IgD-negative memory B cell (primary cell): ENCODE results near the gene CISTR. TPM values are rescaled to one million over a fixed set of nuclear protein-coding genes. Genes with fewer than 3 reads are reported as not detected.
"Not testable (repeated sequence)": the region's sequence is repeated elsewhere in the genome, so short reads cannot be mapped to it uniquely, and the experiment has no call there.

ENCODE experiments used
- H3K27ac Mint-ChIP-seq, 3 donors: one replicate each; pipeline ENCODE4 v1.8.0; 2020 to 2022; ENCODE audit warnings: mild to moderate bottlenecking in 3 of 3, mixed read lengths in 3 of 3, moderate library complexity in 1 of 3
- H3K27me3 Mint-ChIP-seq: one replicate; pipeline ENCODE4 v1.8.0; 2021; ENCODE audit warnings: mixed read lengths
- H3K36me3 Mint-ChIP-seq: one replicate; pipeline ENCODE4 v1.8.0; 2020; ENCODE audit warnings: mild to moderate bottlenecking, mixed read lengths
- H3K4me1 Mint-ChIP-seq, 3 donors: one replicate each; pipeline ENCODE4 v1.8.0; 2020 to 2022; ENCODE audit warnings: mixed read lengths in 3 of 3, mild to moderate bottlenecking in 1 of 3
- H3K4me3 Mint-ChIP-seq, 4 donors: one replicate each; pipeline ENCODE4 v1.8.0; 2020 to 2022; ENCODE audit warnings: mild to moderate bottlenecking in 4 of 4, mixed read lengths in 4 of 4, moderate library complexity in 3 of 4
- H3K9me3 Mint-ChIP-seq, 3 donors: one replicate each; pipeline ENCODE4 v1.8.0; 2020 to 2021; ENCODE audit warnings: mixed read lengths in 3 of 3, mild to moderate bottlenecking in 1 of 3
- polyA plus RNA-seq: library from polyadenylated mRNA; unstranded; fragments of 300-500 nt; fragmentation: Illumina TruSeq; gene quantifications from one replicate; pipeline ENCODE4 v1.2.3, GENCODE V29; 2021

Gene CISTR
- polyA plus RNA-seq, 1 donor from 2014 or later = not detected

GRCh38 chr12:53776872-53777271 lies 25.1 kb upstream of the CISTR start:
- no peaks in the 10 kb centered on the region for H3K9me3 Mint-ChIP-seq
- peaks cover 1% of the 10 kb centered on the region for H3K36me3 Mint-ChIP-seq
- no peaks in the 10 kb centered on the region for H3K27me3 Mint-ChIP-seq
- H3K4me1 Mint-ChIP-seq = no peaks in the 10 kb centered on the region
- H3K27ac Mint-ChIP-seq = no peak overlapping the region
- no peak overlapping the region for H3K4me3 Mint-ChIP-seq

GRCh38 chr12:53775478-53776145 lies 23.8 kb upstream of the CISTR start:
- H3K27ac Mint-ChIP-seq = peak overlapping the region in 1 of 3 donors; percentile 6
- no peaks in the 10 kb centered on the region for H3K9me3 Mint-ChIP-seq
- no peak overlapping the region for H3K4me3 Mint-ChIP-seq
- H3K36me3 Mint-ChIP-seq = peaks cover 1% of the 10 kb centered on the region
- H3K4me1 Mint-ChIP-seq = no peaks in the 10 kb centered on the region
- H3K27me3 Mint-ChIP-seq = no peaks in the 10 kb centered on the region

GRCh38 chr12:53770281-53770680 lies 18.5 kb upstream of the CISTR start:
- no peaks in the 10 kb centered on the region for H3K27me3 Mint-ChIP-seq
- H3K9me3 Mint-ChIP-seq = peaks cover 0 to 5% (median 0%) of the 10 kb centered on the region in 3 donors
- no peak overlapping the region for H3K27ac Mint-ChIP-seq
- no peak overlapping the region for H3K4me3 Mint-ChIP-seq
- no peaks in the 10 kb centered on the region for H3K4me1 Mint-ChIP-seq
- H3K36me3 Mint-ChIP-seq = no peaks in the 10 kb centered on the region

GRCh38 chr12:53768976-53769375 lies 17.2 kb upstream of the CISTR start:
- Mint-ChIP-seq H3K27ac (no peak overlapping the region), H3K27me3 (peaks cover 4% of the 10 kb centered on the region), H3K36me3 (no peaks in the 10 kb centered on the region), H3K4me1 (no peaks in the 10 kb centered on the region), H3K4me3 (no peak overlapping the region), H3K9me3 (peaks cover 0 to 5% (median 0%) of the 10 kb centered on the region in 3 donors)

DNA sequence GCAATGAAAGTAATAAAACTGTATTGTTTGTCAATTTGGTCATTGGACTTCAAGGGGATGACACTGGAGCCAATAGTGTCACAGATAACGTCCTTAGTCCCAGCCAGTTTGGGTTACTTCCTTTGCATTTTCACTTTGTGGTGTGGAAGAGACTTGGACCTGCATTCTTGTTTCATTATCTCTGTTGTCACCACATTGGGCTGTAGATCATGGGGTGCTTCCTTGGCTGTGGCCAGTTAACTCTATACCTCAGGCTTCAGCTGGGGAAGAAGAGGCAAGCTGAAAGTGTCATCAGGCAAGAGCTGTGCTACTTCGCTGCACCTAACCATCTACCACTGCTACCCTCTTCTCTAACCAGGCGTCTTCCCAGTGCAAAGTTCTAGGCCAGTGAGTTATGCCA lies 15.1 kb upstream of the CISTR start:
- Mint-ChIP-seq H3K36me3 (no peaks in the 10 kb centered on the region), H3K27ac (no peak overlapping the region), H3K4me3 (no peak overlapping the region), H3K27me3 (peaks cover 7% of the 10 kb centered on the region), H3K4me1 (no peaks in the 10 kb centered on the region), H3K9me3 (peaks cover 0 to 5% (median 0%) of the 10 kb centered on the region in 3 donors)

DNA sequence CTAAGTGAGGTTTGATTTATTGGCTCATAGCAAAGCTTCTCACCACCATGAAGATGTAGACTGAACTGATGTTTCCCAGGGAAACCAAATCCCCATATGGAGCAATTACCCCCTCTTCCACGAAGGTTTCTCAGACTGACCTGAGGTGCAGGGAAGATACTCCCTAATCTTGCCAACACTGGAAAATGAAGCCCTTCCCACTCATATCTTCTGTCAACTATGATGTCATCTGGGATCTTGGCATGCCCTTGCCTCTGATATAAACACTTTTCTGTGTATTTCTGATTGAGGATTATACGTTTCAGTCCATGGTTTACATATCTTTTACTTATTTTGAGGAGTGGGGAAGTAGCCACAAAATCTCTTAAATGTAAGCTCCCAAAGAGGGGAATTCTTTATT lies 14.1 kb upstream of the CISTR start:
- Mint-ChIP-seq H3K9me3 (peaks cover 0 to 5% (median 0%) of the 10 kb centered on the region in 3 donors), H3K27me3 (peaks cover 11% of the 10 kb centered on the region), H3K4me3 (no peak overlapping the region), H3K27ac (no peak overlapping the region), H3K36me3 (no peaks in the 10 kb centered on the region), H3K4me1 (no peaks in the 10 kb centered on the region)

DNA sequence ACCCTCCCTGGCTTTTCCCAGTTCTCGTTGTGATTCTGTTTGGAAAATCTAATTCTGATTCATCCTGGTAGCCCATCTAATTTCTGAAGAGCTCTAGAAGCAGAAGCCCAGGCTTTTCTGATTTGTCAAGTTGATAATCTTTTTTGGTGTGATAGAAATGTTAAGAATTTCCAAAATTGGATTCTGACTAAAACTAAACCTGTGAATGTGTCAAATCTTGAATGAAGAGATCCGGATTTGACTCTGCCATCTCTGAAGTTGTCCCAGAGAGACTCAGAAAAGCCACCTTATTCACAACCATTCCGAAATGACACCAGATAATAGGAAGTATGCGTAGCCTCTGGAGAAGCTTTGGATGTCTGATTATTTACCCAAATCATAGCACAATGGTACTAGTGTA lies 12.8 kb upstream of the CISTR start:
- Mint-ChIP-seq H3K9me3 (peaks cover 0 to 5% (median 0%) of the 10 kb centered on the region in 3 donors), H3K27ac (no peak overlapping the region), H3K27me3 (peaks cover 16% of the 10 kb centered on the region), H3K36me3 (no peaks in the 10 kb centered on the region), H3K4me3 (no peak overlapping the region), H3K4me1 (no peaks in the 10 kb centered on the region)

- H3K4me3 Mint-ChIP-seq, H3K9me3 Mint-ChIP-seq, H3K36me3 Mint-ChIP-seq, H3K4me1 Mint-ChIP-seq: not testable (repeated sequence)
- H3K27ac Mint-ChIP-seq = peak overlapping the region in 1 of 3 donors; percentile 56
- peaks cover 23% of the 10 kb centered on the region for H3K27me3 Mint-ChIP-seq
Observed at GRCh38 chr12:53762793-53763192, 11.0 kb upstream of the CISTR start.

DNA sequence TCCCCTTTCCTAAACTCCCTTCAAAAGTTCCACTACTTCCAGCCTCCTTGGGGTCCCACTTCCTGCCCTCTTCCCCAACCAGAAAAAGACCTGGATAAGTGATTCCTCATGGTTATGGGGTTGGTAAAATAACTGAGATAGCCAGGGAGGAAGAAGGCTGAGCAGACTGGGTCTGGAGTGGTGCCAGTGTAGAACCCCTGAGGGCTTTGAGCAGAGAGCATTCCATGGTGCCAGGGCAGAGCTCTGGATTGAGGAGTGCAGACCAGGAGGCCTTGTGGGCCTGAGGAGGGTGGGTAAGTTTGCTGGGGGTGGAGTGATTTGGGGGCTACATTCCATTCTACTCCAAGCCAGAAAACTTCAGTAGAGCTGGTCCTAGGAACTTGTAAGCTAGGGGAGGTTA lies 9.5 kb upstream of the CISTR start:
- H3K4me3 Mint-ChIP-seq = no peak overlapping the region

GRCh38 chr12:53759261-53759660 lies 7.5 kb upstream of the CISTR start:
- peaks cover 21% of the 10 kb centered on the region for H3K27me3 Mint-ChIP-seq
- no peak overlapping the region for H3K27ac Mint-ChIP-seq
- no peak overlapping the region for H3K4me3 Mint-ChIP-seq
- no peaks in the 10 kb centered on the region for H3K36me3 Mint-ChIP-seq
- H3K4me1 Mint-ChIP-seq = peaks cover 4 to 10% (median 8%) of the 10 kb centered on the region in 3 donors
- H3K9me3 Mint-ChIP-seq = no peaks in the 10 kb centered on the region

More for the DNA sequence above, 9.5 kb upstream of the CISTR start:
- Mint-ChIP-seq H3K27ac (no peak overlapping the region), H3K27me3 (peaks cover 26% of the 10 kb centered on the region), H3K4me1 (peaks cover 0 to 4% (median 4%) of the 10 kb centered on the region in 3 donors), H3K9me3 (no peaks in the 10 kb centered on the region), H3K36me3 (no peaks in the 10 kb centered on the region)

DNA sequence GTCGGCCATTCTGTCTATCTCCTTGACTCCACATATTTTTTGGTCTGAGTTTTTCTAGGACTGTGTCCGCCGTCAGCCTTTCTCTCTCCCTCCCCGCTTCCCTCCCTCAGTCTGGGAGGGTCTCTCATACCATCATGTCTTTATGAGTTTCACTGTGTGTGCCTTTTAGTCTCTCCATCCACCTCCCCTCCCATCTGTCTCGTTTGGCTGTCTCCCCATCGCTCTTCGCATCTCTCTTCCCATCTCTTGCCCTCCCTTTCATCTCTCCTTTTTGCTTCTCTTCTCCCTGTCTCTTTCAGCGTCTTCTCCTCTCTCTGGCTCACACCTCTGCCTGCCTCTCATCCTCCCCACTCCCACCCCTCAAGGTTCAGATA lies 6.9 kb upstream of the CISTR start:
- Mint-ChIP-seq H3K4me3 (no peak overlapping the region), H3K9me3 (no peaks in the 10 kb centered on the region), H3K27ac (no peak overlapping the region), H3K36me3 (no peaks in the 10 kb centered on the region), H3K4me1 (peaks cover 4 to 10% (median 8%) of the 10 kb centered on the region in 3 donors), H3K27me3 (peaks cover 21% of the 10 kb centered on the region)

- no peaks in the 10 kb centered on the region for H3K36me3 Mint-ChIP-seq
- H3K27me3 Mint-ChIP-seq = peaks cover 21% of the 10 kb centered on the region
- H3K9me3 Mint-ChIP-seq = no peaks in the 10 kb centered on the region
- H3K27ac Mint-ChIP-seq = no peak overlapping the region
- H3K4me3 Mint-ChIP-seq = no peak overlapping the region
- peaks cover 4 to 10% (median 8%) of the 10 kb centered on the region in 3 donors for H3K4me1 Mint-ChIP-seq
Observed at GRCh38 chr12:53758081-53758729, 6.4 kb upstream of the CISTR start.

GRCh38 chr12:53757101-53757770 lies 5.5 kb upstream of the CISTR start:
- peak overlapping the region in 2 of 3 donors; percentile 38 to 39 for H3K27ac Mint-ChIP-seq
- H3K4me1 Mint-ChIP-seq = peaks cover 4 to 10% (median 8%) of the 10 kb centered on the region in 3 donors
- H3K9me3 Mint-ChIP-seq = no peaks in the 10 kb centered on the region
- no peaks in the 10 kb centered on the region for H3K36me3 Mint-ChIP-seq
- peaks cover 19% of the 10 kb centered on the region for H3K27me3 Mint-ChIP-seq
- H3K4me3 Mint-ChIP-seq = peak overlapping the region in 3 of 4 donors; percentile 54 to 71 (median 61)

GRCh38 chr12:53756300-53757100 lies 4.7 kb upstream of the CISTR start:
- H3K27me3 Mint-ChIP-seq = peaks cover 15% of the 10 kb centered on the region
- H3K4me3 Mint-ChIP-seq = peak overlapping the region in 3 of 4 donors; percentile 15 to 61 (median 54)
- no peaks in the 10 kb centered on the region for H3K9me3 Mint-ChIP-seq
- peaks cover 4 to 10% (median 8%) of the 10 kb centered on the region in 3 donors for H3K4me1 Mint-ChIP-seq
- peak overlapping the region in 2 of 3 donors; percentile 31 to 38 for H3K27ac Mint-ChIP-seq
- H3K36me3 Mint-ChIP-seq = no peaks in the 10 kb centered on the region

GRCh38 chr12:53755893-53756292 lies 4.1 kb upstream of the CISTR start:
- peaks cover 4 to 10% (median 8%) of the 10 kb centered on the region in 3 donors for H3K4me1 Mint-ChIP-seq
- no peaks in the 10 kb centered on the region for H3K36me3 Mint-ChIP-seq
- no peaks in the 10 kb centered on the region for H3K9me3 Mint-ChIP-seq
- H3K27me3 Mint-ChIP-seq = peaks cover 15% of the 10 kb centered on the region
- H3K27ac Mint-ChIP-seq = no peak overlapping the region
- H3K4me3 Mint-ChIP-seq = no peak overlapping the region
